Activated B cell treated with CpG ODN at 0.5 μM for 24 hours (primary cell): ENCODE results near the gene HJURP. TPM values are rescaled to one million over a fixed set of nuclear protein-coding genes. Genes with fewer than 3 reads are reported as not detected.

Experiments used
- ATAC-seq: fragments of 200-7000 bp; cut with Tn5 transposase; one replicate; pipeline ENCODE4 v1.10.0; 2021; ENCODE audit warnings: low read depth, mild to moderate bottlenecking, moderate library complexity
- CTCF ChIA-PET: fragments of 350-600 bp; sonication (Branson Sonifier 250); formaldehyde crosslinking; loops from one replicate; lab custom pipeline; 2021; ENCODE audit warnings: antibody characterized with exemption; lab: Charles Lee
- POLR2A ChIA-PET: fragments of 350-600 bp; sonication (Branson Sonifier 250); formaldehyde crosslinking; loops from one replicate; lab custom pipeline; 2021; ENCODE audit warnings: antibody characterized with exemption; lab: Charles Lee
- DNase-seq: peaks from one replicate; pipeline ENCODE4 v3.0.0; 2022
- H3K27ac Mint-ChIP-seq: one replicate; pipeline ENCODE4 v1.8.0; 2020; ENCODE audit warnings: mixed read lengths
- H3K27me3 Mint-ChIP-seq: one replicate; pipeline ENCODE4 v1.8.0; 2021; ENCODE audit warnings: mixed read lengths
- H3K36me3 Mint-ChIP-seq: one replicate; pipeline ENCODE4 v1.8.0; 2021; ENCODE audit warnings: low read depth, mixed read lengths
- H3K4me1 Mint-ChIP-seq: one replicate; pipeline ENCODE4 v1.8.0; 2021; ENCODE audit warnings: mixed read lengths
- H3K4me3 Mint-ChIP-seq: one replicate; pipeline ENCODE4 v1.8.0; 2020; ENCODE audit warnings: mild to moderate bottlenecking, mixed read lengths
- H3K9me3 Mint-ChIP-seq: one replicate; pipeline ENCODE4 v1.8.0; 2020; ENCODE audit warnings: mixed read lengths
- intact Hi-C: fragments of 100-400 bp; cut with micrococcal nuclease; formaldehyde crosslinking; loops from one replicate; pipeline ENCODE4 v1.15.1; 2024
- total RNA-seq: library from RNA; stranded (reverse); gene quantifications from 2 replicates; pipeline ENCODE4 v1.2.3, GENCODE V29; 2022
- TF ChIP-seq, protein P1 (sequence below): fragments of 200-600 bp; IDR thresholded peaks from one replicate; pipeline ENCODE4 v1.8.0; 2022; ENCODE audit warnings: antibody characterized with exemption, mild to moderate bottlenecking

Gene HJURP
- total RNA-seq, 1 donor from 2014 or later, result 1.5 TPM

DNA sequence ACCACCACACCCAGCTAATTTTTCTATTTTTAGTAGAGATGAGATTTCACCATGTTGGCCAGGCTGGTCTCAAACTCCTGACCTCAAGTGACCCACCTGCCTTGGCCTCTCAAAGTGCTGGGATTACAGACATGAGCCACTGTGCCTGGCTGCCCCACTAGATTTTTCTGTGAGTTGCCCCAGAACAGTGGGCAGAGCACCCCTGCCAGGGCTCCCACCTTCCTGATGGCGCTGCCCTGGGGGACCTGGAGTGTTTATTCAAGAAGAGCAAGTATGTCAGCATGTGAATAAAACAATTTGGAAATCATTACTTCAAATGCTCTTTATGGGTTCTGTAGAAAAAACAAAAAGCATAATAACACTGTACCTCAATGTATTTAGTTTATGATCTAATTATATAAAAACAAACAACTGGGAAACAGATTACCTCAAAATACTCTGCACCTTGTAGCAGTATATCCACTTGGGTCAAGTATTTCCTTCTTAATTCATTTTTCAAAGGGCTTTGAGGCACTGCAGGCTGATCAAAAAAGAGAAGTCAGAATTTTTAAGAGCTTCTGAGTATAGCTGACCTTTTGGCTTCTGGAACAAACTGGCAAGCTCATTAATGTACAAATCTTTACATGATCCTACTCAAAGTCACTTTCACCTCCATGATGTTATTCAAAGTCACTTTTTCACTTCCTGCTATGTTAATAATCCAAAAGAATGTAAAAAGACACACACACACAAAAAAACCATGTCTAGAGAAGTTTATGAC, 8.9 kb downstream of the HJURP start:
- CTCF ChIA-PET, result no interaction called here
- Mint-ChIP-seq H3K27me3 (no peaks in the 10 kb centered on the region), H3K36me3 (no peaks in the 10 kb centered on the region), H3K27ac (no peak overlapping the region), H3K9me3 (no peaks in the 10 kb centered on the region), H3K4me1 (peaks cover 2% of the 10 kb centered on the region), H3K4me3 (no peak overlapping the region)
- DNase-seq (no peak), ATAC-seq (no peak)
- POLR2A ChIA-PET, result interaction anchor here (0.7 kb wide), 1 partner anchor 652 kb away, joined by 3 read pairs; the partner anchor contains the start of gene ARL4C
- intact Hi-C loops, result no loop called here
- TF ChIP-seq, protein P1, sequence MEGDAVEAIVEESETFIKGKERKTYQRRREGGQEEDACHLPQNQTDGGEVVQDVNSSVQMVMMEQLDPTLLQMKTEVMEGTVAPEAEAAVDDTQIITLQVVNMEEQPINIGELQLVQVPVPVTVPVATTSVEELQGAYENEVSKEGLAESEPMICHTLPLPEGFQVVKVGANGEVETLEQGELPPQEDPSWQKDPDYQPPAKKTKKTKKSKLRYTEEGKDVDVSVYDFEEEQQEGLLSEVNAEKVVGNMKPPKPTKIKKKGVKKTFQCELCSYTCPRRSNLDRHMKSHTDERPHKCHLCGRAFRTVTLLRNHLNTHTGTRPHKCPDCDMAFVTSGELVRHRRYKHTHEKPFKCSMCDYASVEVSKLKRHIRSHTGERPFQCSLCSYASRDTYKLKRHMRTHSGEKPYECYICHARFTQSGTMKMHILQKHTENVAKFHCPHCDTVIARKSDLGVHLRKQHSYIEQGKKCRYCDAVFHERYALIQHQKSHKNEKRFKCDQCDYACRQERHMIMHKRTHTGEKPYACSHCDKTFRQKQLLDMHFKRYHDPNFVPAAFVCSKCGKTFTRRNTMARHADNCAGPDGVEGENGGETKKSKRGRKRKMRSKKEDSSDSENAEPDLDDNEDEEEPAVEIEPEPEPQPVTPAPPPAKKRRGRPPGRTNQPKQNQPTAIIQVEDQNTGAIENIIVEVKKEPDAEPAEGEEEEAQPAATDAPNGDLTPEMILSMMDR, result no peak

DNA sequence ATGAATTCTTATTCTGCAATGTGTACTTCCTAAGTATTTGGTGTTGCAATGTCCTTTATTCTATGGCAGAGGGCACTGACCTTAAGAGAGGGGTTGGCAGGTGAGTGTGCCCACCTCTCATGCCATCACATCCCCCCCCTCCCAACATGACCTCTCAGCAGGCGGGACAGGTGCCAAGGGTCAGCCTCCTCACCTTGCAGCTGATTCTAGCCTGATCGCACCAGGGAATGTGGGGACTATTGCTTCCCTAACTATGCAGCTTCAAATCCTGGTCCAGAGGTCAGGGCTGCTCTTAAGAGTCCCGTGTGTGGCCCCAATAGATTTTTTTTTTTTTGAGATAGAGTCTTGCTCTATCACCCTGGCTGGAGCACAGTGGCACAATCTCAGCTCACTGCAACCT, 9.5 kb downstream of the HJURP start:
- intact Hi-C loops, result no loop called here
- Mint-ChIP-seq H3K4me3 (no peak overlapping the region), H3K27ac (no peak overlapping the region), H3K9me3 (no peaks in the 10 kb centered on the region), H3K27me3 (no peaks in the 10 kb centered on the region), H3K4me1 (peaks cover 2% of the 10 kb centered on the region), H3K36me3 (no peaks in the 10 kb centered on the region)
- no peak for DNase-seq
- TF ChIP-seq, protein P1, result no peak
- CTCF ChIA-PET, result no interaction called here
- no peak for ATAC-seq
- POLR2A ChIA-PET, result no interaction called here

DNA sequence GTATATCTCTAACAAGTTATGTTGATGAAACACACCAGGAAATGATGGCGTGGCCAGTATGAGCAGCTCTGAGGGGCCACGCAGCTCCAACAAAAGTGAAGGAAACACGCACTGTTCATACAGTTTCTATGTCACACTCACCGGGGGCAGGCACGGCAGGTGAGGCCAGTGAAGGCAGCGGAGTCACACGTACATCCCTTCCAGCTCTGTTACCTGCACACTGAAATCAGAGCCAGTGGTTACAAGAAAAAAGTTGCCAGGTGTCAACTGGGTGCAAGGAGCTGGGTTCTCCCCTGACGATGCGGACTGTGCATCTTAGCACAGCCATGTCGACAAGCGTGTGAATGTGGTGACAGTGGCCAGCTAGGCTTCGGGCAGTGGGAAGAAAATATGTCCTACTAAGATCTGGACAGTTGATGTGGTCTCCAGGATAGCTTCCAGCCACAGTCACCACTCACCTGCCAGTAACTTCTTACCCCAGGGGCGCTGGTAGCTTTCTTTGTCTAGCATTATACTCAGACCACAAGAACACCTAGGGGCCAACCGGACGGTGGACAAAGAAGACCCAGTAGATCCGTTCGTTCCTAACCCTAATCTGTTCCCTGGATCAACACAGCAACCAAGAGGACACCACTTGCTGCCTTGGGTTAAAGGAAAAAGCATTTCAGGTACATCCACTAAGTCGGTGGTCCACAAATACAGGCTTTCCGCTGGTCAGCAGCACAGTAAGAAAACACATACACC, 10.1 kb downstream of the HJURP start:
- ChIA-PET POLR2A (no interaction called here), CTCF (no interaction called here)
- H3K4me1 Mint-ChIP-seq, result peaks cover 2% of the 10 kb centered on the region

DNA sequence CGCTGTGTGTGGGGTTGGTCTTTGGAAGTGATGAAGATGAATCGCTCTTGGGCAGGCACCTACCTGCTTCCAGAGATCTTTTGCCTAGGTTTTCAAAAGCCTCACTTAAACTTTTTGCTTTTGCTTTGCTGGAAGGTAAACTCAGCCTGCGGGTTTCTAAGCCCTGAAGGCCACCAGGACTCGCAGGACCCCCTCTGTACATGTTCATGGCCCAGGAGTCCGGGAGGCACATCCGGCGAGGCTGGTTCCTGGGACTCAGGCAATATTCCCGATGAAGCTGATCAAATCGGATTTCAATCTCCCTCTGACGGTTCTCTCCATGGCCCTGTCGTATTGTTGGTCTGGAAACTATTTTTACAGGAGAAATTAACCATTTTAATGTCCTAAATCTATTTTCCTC, 13.2 kb downstream of the HJURP start:
- ChIA-PET POLR2A (no interaction called here), CTCF (no interaction called here)
- Mint-ChIP-seq H3K9me3 (no peaks in the 10 kb centered on the region), H3K27me3 (no peaks in the 10 kb centered on the region), H3K27ac (no peak overlapping the region), H3K4me1 (peaks cover 2% of the 10 kb centered on the region), H3K4me3 (no peak overlapping the region), H3K36me3 (no peaks in the 10 kb centered on the region)
- DNase-seq (no peak), ATAC-seq (no peak)
- TF ChIP-seq, protein P1, result no peak
- intact Hi-C loops, result no loop called here

More for the DNA sequence above, 10.1 kb downstream of the HJURP start:
- ATAC-seq (no peak), DNase-seq (no peak)
- Mint-ChIP-seq H3K36me3 (no peaks in the 10 kb centered on the region), H3K27me3 (no peaks in the 10 kb centered on the region), H3K27ac (no peak overlapping the region), H3K4me3 (no peak overlapping the region), H3K9me3 (no peaks in the 10 kb centered on the region)
- intact Hi-C loops, result no loop called here
- TF ChIP-seq, protein P1, result no peak

DNA sequence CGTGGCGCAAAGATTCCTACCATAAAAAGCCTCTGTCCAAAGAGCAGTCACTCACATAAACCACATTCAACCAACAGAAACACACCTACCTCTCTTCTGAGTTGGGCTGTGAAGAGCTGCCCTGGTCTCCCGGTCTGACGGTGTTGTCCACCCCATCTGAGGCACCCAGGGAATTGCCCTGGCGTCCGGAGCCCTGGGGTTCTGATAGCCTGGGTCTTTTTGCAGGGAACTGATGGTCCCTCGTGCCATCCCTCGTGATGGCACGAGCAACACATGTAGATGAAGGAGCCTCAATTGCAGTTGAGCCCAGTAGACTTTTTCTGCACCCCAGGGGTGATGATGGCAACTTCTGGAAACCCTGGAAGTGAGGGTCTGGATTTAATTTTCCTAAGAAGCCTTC, 13.8 kb downstream of the HJURP start:
- POLR2A ChIA-PET, result no interaction called here

More for the DNA sequence above, 13.8 kb downstream of the HJURP start:
- CTCF ChIA-PET, result no interaction called here
- no peaks in the 10 kb centered on the region for H3K4me1 Mint-ChIP-seq
- DNase-seq (no peak), ATAC-seq (no peak)
- no peaks in the 10 kb centered on the region for H3K9me3 Mint-ChIP-seq
- H3K36me3 Mint-ChIP-seq, result no peaks in the 10 kb centered on the region
- intact Hi-C loops, result no loop called here
- no peaks in the 10 kb centered on the region for H3K27me3 Mint-ChIP-seq
- no peak overlapping the region for H3K27ac Mint-ChIP-seq
- no peak overlapping the region for H3K4me3 Mint-ChIP-seq
- TF ChIP-seq, protein P1, result no peak
